HepG2 (cell line): ENCODE results near the gene DOCK4. TPM values are rescaled to one million over a fixed set of nuclear protein-coding genes. Genes with fewer than 3 reads are reported as not detected.

Experiments
- CBFB ChIP-seq: sonication (generic); formaldehyde crosslinking; IDR thresholded peaks from 2 replicates; pipeline ENCODE4 v1.4.0; 2020; ENCODE audit warnings: missing genetic modification reagents
- CHD4 ChIP-seq: fragments of 200-600 bp; sonication (generic); IDR thresholded peaks from 2 replicates; pipeline ENCODE4 v1.7.0; 2017; ENCODE audit warnings: mild to moderate bottlenecking, low read length, borderline replicate concordance
- ETV5 ChIP-seq: IDR thresholded peaks from 2 replicates; pipeline ENCODE4 v1.6.1; 2018; ENCODE audit warnings: missing biosample characterization, missing genetic modification reagents, inconsistent platforms, borderline replicate concordance
- HNRNPUL1 ChIP-seq: fragments of 200-400 bp; formaldehyde crosslinking; IDR thresholded peaks from 2 replicates; pipeline ENCODE4 v1.6.1; 2017; ENCODE audit warnings: low read depth, mild to moderate bottlenecking, low read length, moderate library complexity
- HOXA3 ChIP-seq: sonication (generic); formaldehyde crosslinking; IDR thresholded peaks from 2 replicates; pipeline ENCODE4 v1.5.0; 2020; ENCODE audit warnings: missing genetic modification reagents
- KDM2A ChIP-seq: sonication (generic); formaldehyde crosslinking; IDR thresholded peaks from 2 replicates; pipeline ENCODE4 v1.4.0; 2020; ENCODE audit warnings: low read depth, missing genetic modification reagents, borderline replicate concordance
- KLF9 ChIP-seq: IDR thresholded peaks from 2 replicates; pipeline ENCODE4 v1.6.1; 2016; ENCODE audit warnings: low read depth
- PRMT3 ChIP-seq: sonication (generic); formaldehyde crosslinking; IDR thresholded peaks from 2 replicates; pipeline ENCODE4 v1.8.1; 2022; ENCODE audit warnings: low read depth, mild to moderate bottlenecking, moderate library complexity, missing genetic modification reagents, borderline replicate concordance
- REXO4 ChIP-seq: sonication (generic); formaldehyde crosslinking; IDR thresholded peaks from 2 replicates; pipeline ENCODE4 v1.8.0; 2022; ENCODE audit warnings: missing genetic modification reagents, mild to moderate bottlenecking, borderline replicate concordance
- RFXANK ChIP-seq: IDR thresholded peaks from 2 replicates; pipeline ENCODE4 v1.6.1; 2016
- SP2 ChIP-seq: sonication (generic); formaldehyde crosslinking; IDR thresholded peaks from 2 replicates; pipeline ENCODE4 v1.5.1; 2020; ENCODE audit warnings: mild to moderate bottlenecking, missing genetic modification reagents
- SP4 ChIP-seq: sonication (generic); formaldehyde crosslinking; IDR thresholded peaks from 2 replicates; pipeline ENCODE4 v1.8.1; 2023; ENCODE audit warnings: mild to moderate bottlenecking, missing genetic modification reagents
- STAT5B ChIP-seq: sonication (generic); formaldehyde crosslinking; IDR thresholded peaks from 2 replicates; pipeline ENCODE4 v1.4.0; 2020; ENCODE audit warnings: missing genetic modification reagents
- ZFP36 ChIP-seq: fragments of 150-350 bp; IDR thresholded peaks from 2 replicates; pipeline ENCODE4 v1.6.1; 2018; ENCODE audit warnings: borderline replicate concordance, low read length, low read depth; ENCODE audit not compliant: partially characterized antibody
- ZNF143 ChIP-seq: sonication (generic); formaldehyde crosslinking; IDR thresholded peaks from 2 replicates; pipeline ENCODE4 v1.4.0; 2020; ENCODE audit warnings: missing genetic modification reagents
- ZNF326 ChIP-seq: sonication (generic); formaldehyde crosslinking; IDR thresholded peaks from 2 replicates; pipeline ENCODE4 v1.4.0; 2020; ENCODE audit warnings: missing genetic modification reagents, borderline replicate concordance
- ZNF484 ChIP-seq: sonication (generic); formaldehyde crosslinking; IDR thresholded peaks from 2 replicates; pipeline ENCODE4 v1.5.1; 2020; ENCODE audit warnings: mild to moderate bottlenecking, low read depth, missing genetic modification reagents, borderline replicate concordance
- ZNF7 ChIP-seq: IDR thresholded peaks from 2 replicates; pipeline ENCODE4 v1.6.1; 2016; ENCODE audit warnings: missing biosample characterization, missing genetic modification reagents
- ZNF768 ChIP-seq: sonication (generic); formaldehyde crosslinking; IDR thresholded peaks from 2 replicates; pipeline ENCODE4 v1.4.0; 2020; ENCODE audit warnings: missing genetic modification reagents
- ZNF772 ChIP-seq: sonication (generic); formaldehyde crosslinking; IDR thresholded peaks from 2 replicates; pipeline ENCODE4 v1.5.0; 2020; ENCODE audit warnings: mild to moderate bottlenecking, missing genetic modification reagents
- ZNF780A ChIP-seq: sonication (generic); formaldehyde crosslinking; IDR thresholded peaks from 2 replicates; pipeline ENCODE4 v1.8.0; 2022; ENCODE audit warnings: mild to moderate bottlenecking, missing genetic modification reagents, moderate library complexity
- polyA plus RNA-seq, 8 experiments: library from polyadenylated mRNA; depleted of rRNA in 3 of 8; stranded (reverse) in 7 of 8; unstranded in 1 of 8; fragments of >200 nt; fragmentation: Illumina TruSeq in 4 of 8; extraction: Trizol in 4 of 8; gene quantifications; 2 replicates each; pipeline versions ENCODE4 v1.2.1 to v1.2.3, GENCODE V29; 2011 to 2016; ENCODE audit warnings: low read depth in 4 of 8, missing spikeins in 1 of 8, mixed read lengths in 1 of 8; ENCODE audit not compliant: insufficient read depth in 1 of 8
- total RNA-seq, 5 experiments: library from RNA; depleted of rRNA; stranded (reverse); fragments of >200 nt; fragmentation: Illumina TruSeq; extraction: Trizol; gene quantifications; 2 replicates each; pipeline ENCODE4 v1.2.3, GENCODE V29; 2016; ENCODE audit warnings: low read depth in 1 of 5
- TF ChIP-seq, protein P1 (sequence below): sonication (generic); formaldehyde crosslinking; IDR thresholded peaks from 2 replicates; pipeline ENCODE4 v1.4.0; 2020; ENCODE audit warnings: missing genetic modification reagents
- TF ChIP-seq, protein P2 (sequence below): sonication (generic); formaldehyde crosslinking; IDR thresholded peaks from 2 replicates; pipeline ENCODE4 v1.4.0; 2020; ENCODE audit warnings: missing genetic modification reagents, borderline replicate concordance
- TF ChIP-seq, protein P3 (sequence below): sonication (generic); formaldehyde crosslinking; IDR thresholded peaks from 2 replicates; pipeline ENCODE4 v1.5.0; 2020; ENCODE audit warnings: mild to moderate bottlenecking, missing genetic modification reagents
- TF ChIP-seq, protein P4 (sequence below): sonication (generic); formaldehyde crosslinking; IDR thresholded peaks from 2 replicates; pipeline ENCODE4 v1.5.0; 2020; ENCODE audit warnings: mild to moderate bottlenecking, low read depth, missing genetic modification reagents, borderline replicate concordance

The DOCK4 gene
- total and polyA plus RNA-seq, 2 of the 13 experiments (the other 11 are each of a cell fraction or from before 2014, with no cell fraction given): 13.5 to 17.4 TPM

DNA sequence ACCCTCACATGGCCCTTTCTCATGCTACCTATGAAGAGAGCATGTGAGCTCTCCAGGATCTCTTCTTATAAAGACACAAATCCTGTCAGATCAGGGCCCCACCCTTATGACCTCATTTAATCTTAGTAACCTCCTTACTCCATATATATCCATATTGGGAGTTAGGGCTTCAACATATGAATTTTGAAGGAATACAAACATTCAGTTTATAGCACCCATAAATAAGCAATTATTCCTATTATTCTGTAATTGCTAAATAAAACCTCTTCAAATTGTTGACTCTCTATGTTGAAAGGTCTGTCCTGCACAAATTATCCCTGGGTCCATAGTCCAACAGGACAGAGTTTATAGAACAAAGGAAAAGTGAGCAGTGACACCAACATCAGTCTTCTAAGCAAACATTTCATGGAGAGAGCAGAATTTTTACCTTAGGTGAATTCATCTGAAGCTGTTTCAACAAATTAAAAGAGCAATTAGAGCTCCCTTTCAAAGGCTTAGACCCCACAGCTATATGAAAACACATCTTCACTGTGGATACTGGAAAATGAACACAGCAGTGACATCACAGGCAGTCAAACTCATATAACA, 12.2 kb downstream of the DOCK4 start (continued):
- TF ChIP-seq ETV5 (CRISPR knock-in tag) (peak; percentile 37; the same call in 1 of the 2 replicates), HOXA3 (CRISPR knock-in tag) (no peak), KLF9 (CRISPR knock-in tag) (0 out of 2 replicates have a peak, but pooled peaks have one; percentile 32), CBFB (CRISPR knock-in tag) (no peak), ZNF7 (no peak), REXO4 (CRISPR knock-in tag) (no peak), HNRNPUL1 (no peak), ZFP36 (no peak), SP4 (no peak), CHD4 (peak; percentile 51; the same call in 1 of the 2 replicates), ZNF484 (no peak), SP2 (CRISPR knock-in tag) (no peak), ZNF326 (CRISPR knock-in tag) (no peak), RFXANK (CRISPR knock-in tag) (no peak), ZNF768 (CRISPR knock-in tag) (no peak), KDM2A (CRISPR knock-in tag) (no peak), PRMT3 (CRISPR knock-in tag) (no peak), ZNF772 (CRISPR knock-in tag) (no peak), ZNF780A (CRISPR knock-in tag) (no peak), ZNF143 (CRISPR knock-in tag) (no peak), STAT5B (CRISPR knock-in tag) (no peak)
- TF ChIP-seq, protein P1, sequence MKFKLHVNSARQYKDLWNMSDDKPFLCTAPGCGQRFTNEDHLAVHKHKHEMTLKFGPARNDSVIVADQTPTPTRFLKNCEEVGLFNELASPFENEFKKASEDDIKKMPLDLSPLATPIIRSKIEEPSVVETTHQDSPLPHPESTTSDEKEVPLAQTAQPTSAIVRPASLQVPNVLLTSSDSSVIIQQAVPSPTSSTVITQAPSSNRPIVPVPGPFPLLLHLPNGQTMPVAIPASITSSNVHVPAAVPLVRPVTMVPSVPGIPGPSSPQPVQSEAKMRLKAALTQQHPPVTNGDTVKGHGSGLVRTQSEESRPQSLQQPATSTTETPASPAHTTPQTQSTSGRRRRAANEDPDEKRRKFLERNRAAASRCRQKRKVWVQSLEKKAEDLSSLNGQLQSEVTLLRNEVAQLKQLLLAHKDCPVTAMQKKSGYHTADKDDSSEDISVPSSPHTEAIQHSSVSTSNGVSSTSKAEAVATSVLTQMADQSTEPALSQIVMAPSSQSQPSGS (CRISPR knock-in tag): peak; percentile 66; the same call in 1 of the 2 replicates
- TF ChIP-seq, protein P2, sequence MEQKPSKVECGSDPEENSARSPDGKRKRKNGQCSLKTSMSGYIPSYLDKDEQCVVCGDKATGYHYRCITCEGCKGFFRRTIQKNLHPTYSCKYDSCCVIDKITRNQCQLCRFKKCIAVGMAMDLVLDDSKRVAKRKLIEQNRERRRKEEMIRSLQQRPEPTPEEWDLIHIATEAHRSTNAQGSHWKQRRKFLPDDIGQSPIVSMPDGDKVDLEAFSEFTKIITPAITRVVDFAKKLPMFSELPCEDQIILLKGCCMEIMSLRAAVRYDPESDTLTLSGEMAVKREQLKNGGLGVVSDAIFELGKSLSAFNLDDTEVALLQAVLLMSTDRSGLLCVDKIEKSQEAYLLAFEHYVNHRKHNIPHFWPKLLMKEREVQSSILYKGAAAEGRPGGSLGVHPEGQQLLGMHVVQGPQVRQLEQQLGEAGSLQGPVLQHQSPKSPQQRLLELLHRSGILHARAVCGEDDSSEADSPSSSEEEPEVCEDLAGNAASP (CRISPR knock-in tag): peak; percentile 82
- TF ChIP-seq, protein P3, sequence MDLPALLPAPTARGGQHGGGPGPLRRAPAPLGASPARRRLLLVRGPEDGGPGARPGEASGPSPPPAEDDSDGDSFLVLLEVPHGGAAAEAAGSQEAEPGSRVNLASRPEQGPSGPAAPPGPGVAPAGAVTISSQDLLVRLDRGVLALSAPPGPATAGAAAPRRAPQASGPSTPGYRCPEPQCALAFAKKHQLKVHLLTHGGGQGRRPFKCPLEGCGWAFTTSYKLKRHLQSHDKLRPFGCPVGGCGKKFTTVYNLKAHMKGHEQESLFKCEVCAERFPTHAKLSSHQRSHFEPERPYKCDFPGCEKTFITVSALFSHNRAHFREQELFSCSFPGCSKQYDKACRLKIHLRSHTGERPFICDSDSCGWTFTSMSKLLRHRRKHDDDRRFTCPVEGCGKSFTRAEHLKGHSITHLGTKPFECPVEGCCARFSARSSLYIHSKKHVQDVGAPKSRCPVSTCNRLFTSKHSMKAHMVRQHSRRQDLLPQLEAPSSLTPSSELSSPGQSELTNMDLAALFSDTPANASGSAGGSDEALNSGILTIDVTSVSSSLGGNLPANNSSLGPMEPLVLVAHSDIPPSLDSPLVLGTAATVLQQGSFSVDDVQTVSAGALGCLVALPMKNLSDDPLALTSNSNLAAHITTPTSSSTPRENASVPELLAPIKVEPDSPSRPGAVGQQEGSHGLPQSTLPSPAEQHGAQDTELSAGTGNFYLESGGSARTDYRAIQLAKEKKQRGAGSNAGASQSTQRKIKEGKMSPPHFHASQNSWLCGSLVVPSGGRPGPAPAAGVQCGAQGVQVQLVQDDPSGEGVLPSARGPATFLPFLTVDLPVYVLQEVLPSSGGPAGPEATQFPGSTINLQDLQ: no peak
- TF ChIP-seq, protein P4, sequence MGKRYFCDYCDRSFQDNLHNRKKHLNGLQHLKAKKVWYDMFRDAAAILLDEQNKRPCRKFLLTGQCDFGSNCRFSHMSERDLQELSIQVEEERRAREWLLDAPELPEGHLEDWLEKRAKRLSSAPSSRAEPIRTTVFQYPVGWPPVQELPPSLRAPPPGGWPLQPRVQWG: no peak
